ENCODE measurements around the gene CUL3. TPM values are rescaled to one million over a fixed set of nuclear protein-coding genes. Genes with fewer than 3 reads are reported as not detected.
"Not testable (repeated sequence)": the region's sequence is repeated elsewhere in the genome, so short reads cannot be mapped to it uniquely, and the experiment has no call there.

Gene CUL3
- total and polyA plus RNA-seq, 12 donors, result 60.2 to 87.9 (median 69.8) TPM

DNA sequence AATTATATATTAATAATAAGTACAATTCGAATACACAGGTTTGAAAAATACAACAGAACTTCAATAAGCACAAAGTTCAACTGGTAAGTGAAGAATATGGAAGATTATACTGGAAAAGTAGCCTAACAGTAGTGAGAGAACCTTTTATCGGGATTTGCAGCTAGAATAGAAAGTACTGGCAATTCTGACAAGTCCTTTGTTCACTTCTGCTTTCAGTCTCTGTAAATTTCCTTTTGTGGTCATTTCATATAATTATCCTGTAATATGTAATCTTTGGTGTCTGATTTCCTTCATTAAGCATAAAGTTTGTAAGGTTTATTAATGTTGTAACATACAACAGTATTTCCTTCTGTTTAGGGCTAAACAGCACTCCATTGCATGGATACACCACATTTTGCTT, 67.2 kb downstream of the CUL3 start:
- H3K36me3 ChIP-seq, result peaks cover 0 to 16% (median 0%) of the 10 kb centered on the region in 9 donors
- 87 to 90% methylated on average over 2 of the region's 2 CpGs for WGBS, 2 donors
- H3K4me3 ChIP-seq, result no peak overlapping the region
- intact Hi-C loops (cut with DNase I), result no loop called here
- H3K27ac ChIP-seq, result no peak overlapping the region
- peaks cover 0 to 60% (median 36%) of the 10 kb centered on the region in 9 donors for H3K4me1 ChIP-seq
- TF ChIP-seq, protein P1, sequence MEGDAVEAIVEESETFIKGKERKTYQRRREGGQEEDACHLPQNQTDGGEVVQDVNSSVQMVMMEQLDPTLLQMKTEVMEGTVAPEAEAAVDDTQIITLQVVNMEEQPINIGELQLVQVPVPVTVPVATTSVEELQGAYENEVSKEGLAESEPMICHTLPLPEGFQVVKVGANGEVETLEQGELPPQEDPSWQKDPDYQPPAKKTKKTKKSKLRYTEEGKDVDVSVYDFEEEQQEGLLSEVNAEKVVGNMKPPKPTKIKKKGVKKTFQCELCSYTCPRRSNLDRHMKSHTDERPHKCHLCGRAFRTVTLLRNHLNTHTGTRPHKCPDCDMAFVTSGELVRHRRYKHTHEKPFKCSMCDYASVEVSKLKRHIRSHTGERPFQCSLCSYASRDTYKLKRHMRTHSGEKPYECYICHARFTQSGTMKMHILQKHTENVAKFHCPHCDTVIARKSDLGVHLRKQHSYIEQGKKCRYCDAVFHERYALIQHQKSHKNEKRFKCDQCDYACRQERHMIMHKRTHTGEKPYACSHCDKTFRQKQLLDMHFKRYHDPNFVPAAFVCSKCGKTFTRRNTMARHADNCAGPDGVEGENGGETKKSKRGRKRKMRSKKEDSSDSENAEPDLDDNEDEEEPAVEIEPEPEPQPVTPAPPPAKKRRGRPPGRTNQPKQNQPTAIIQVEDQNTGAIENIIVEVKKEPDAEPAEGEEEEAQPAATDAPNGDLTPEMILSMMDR (IDR thresholded peaks at IDR 0.05), result no peak
- H3K27me3 ChIP-seq, result no peaks in the 10 kb centered on the region
- H3K9me3 ChIP-seq, result no peaks in the 10 kb centered on the region
- ATAC-seq (no peak), DNase-seq (no peak)

DNA sequence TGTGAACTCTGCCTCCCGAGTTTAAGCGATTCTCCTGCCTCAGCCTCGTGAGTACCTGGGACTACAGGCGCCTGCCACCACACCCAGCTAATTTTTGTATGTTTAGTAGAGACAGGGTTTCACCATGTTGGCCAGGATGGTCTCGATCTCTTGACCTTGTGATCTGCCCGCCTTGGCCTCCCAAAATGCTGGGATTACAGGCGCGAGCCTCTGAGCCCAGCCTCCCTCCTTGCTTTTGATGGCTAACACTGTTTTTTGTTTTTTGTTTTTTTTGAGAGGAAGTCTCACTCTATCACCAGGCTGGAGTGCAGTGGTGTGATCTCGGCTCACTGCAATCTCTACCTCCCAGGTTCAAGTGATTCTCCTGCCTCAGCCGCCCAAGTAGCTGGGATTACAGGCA, 68.8 kb downstream of the CUL3 start:
- H3K27me3 ChIP-seq; DNase-seq; H3K27ac ChIP-seq; ATAC-seq; intact Hi-C loops (cut with DNase I); H3K9me3 ChIP-seq; H3K4me3 ChIP-seq: not testable (repeated sequence)
- 98 to 99% methylated on average over 10 of the region's 10 CpGs for WGBS, 2 donors
- Histone ChIP-seq H3K4me1 (peaks cover 0 to 49% (median 33%) of the 10 kb centered on the region in 9 donors), H3K36me3 (peaks cover 0 to 32% (median 0%) of the 10 kb centered on the region in 9 donors)

DNA sequence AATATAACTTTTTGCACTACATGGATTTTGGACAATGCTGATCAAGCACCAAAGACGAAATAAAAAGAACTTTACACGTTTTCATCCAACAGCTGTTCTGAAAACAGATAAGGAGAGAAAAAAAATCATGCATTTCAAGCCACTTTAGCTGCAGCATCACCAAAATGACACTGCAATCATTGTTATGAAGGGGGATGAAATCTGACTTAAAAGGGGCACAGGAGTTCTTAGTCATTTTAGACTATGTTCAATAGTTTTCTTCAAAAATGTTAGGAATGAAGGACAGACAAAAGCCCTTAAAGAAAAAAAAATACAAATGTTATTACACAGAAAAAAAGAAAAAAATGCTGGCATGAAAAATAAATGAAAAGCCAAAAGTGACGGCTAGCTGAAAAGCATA, 71.2 kb downstream of the CUL3 start:
- H3K36me3 ChIP-seq, result peaks cover 0 to 45% (median 0%) of the 10 kb centered on the region in 9 donors
- TF ChIP-seq, protein P1 (IDR thresholded peaks at IDR 0.05), result no peak
- intact Hi-C loops (cut with DNase I), result no loop called here
- 59 to 65% methylated on average over 3 of the region's 3 CpGs for WGBS, 2 donors
- ATAC-seq (no peak), DNase-seq (no peak)
- H3K4me1 ChIP-seq, result peaks cover 0 to 29% (median 10%) of the 10 kb centered on the region in 9 donors
- H3K27ac ChIP-seq, result no peak overlapping the region
- H3K27me3 ChIP-seq, result no peaks in the 10 kb centered on the region
- H3K4me3 ChIP-seq, result no peak overlapping the region
- H3K9me3 ChIP-seq, result no peaks in the 10 kb centered on the region

DNA sequence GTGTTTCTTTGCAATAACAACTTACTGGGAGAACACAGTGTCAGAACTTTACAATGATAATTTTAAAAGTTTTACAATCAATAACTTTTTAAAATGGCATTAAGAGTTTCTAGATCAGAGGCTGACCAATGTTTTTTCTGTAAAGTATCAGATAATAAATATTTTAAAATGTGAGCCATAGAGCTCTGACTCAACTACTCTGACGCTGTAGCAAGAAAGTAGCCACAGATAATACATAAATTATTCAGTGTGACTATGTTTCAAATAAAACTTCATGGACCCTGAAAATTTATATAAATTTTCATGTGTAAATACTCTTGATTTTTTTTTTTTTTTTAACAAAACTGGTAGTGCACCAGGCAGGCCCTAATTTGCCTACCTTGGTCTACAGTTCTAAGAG, 77.4 kb downstream of the CUL3 start:
- Histone ChIP-seq H3K4me3 (no peak overlapping the region), H3K4me1 (peaks cover 0 to 7% (median 0%) of the 10 kb centered on the region in 9 donors), H3K36me3 (peaks cover 0 to 79% (median 26%) of the 10 kb centered on the region in 9 donors), H3K9me3 (no peaks in the 10 kb centered on the region), H3K27me3 (no peaks in the 10 kb centered on the region), H3K27ac (no peak overlapping the region)
- TF ChIP-seq, protein P1 (IDR thresholded peaks at IDR 0.05), result no peak
- WGBS, 2 donors, result 93 to 98% methylated on average over 1 of the region's 1 CpG
- intact Hi-C loops (cut with DNase I), result no loop called here
- DNase-seq (no peak), ATAC-seq (no peak)

DNA sequence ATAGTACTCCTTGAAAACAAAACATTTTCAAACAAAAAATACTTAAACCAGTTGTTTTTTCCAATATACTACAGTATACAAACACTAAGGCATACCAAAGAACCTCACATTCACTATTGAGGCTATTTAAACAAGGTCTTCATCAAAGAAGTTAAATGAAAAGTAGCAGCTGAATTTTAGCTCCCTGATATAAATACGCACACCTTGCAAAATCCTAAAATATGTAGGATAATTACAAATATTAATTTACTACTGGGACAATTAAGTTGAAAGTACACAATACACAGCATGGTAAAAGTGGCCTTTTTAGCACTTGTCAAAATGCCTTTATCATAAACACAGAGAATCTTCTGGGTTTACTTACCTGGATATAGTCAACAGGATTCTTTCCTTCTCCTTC, 78.7 kb downstream of the CUL3 start:
- Histone ChIP-seq H3K9me3 (no peaks in the 10 kb centered on the region), H3K4me3 (no peak overlapping the region), H3K36me3 (peaks cover 0 to 79% (median 30%) of the 10 kb centered on the region in 9 donors), H3K27ac (no peak overlapping the region), H3K27me3 (no peaks in the 10 kb centered on the region), H3K4me1 (peaks cover 0 to 7% (median 0%) of the 10 kb centered on the region in 9 donors)
- no peak for ATAC-seq
- intact Hi-C loops (cut with DNase I), result no loop called here
- WGBS, 2 donors, result 94 to 98% methylated on average over 1 of the region's 1 CpG
- TF ChIP-seq, protein P1 (IDR thresholded peaks at IDR 0.05), result no peak
- no peak for DNase-seq

Measured in heart right ventricle (tissue), 16 donors.